ENCODE results near the gene PID1. TPM values are rescaled to one million over a fixed set of nuclear protein-coding genes. Genes with fewer than 3 reads are reported as not detected.
"Not testable (repeated sequence)": the region's sequence is repeated elsewhere in the genome, so short reads cannot be mapped to it uniquely, and the experiment has no call there.

Gene PID1
- polyA plus RNA-seq, 4 donors: 7.3 to 8.3 (median 8.0) TPM

GRCh38 chr2:229085439-229085838 lies 185.6 kb downstream of the PID1 start:
- DNase-seq (ENCODE audit: low read depth in 4 of 4, low spot score in 3 of 4): no peak

- no peak for DNase-seq (ENCODE audit: low read depth in 4 of 4, low spot score in 3 of 4)
These were observed 186.6 kb downstream of the PID1 start for GRCh38 chr2:229084447-229084846.

GRCh38 chr2:229083606-229084340 lies 187.3 kb downstream of the PID1 start:
- DNase-seq (ENCODE audit: low read depth in 4 of 4, low spot score in 3 of 4): no peak

- DNase-seq (ENCODE audit: low read depth in 4 of 4, low spot score in 3 of 4): no peak
These were observed 189.7 kb downstream of the PID1 start for GRCh38 chr2:229081411-229081810.

- no peak for DNase-seq (ENCODE audit: low read depth in 4 of 4, low spot score in 3 of 4)
These were observed 190.9 kb downstream of the PID1 start for GRCh38 chr2:229080172-229080571.

GRCh38 chr2:229076886-229077285 lies 194.2 kb downstream of the PID1 start:
- not testable (repeated sequence) for DNase-seq (ENCODE audit: low read depth in 4 of 4, low spot score in 3 of 4)

- no peak for DNase-seq (ENCODE audit: low read depth in 4 of 4, low spot score in 3 of 4)
These were observed 197.2 kb downstream of the PID1 start for GRCh38 chr2:229073935-229074334.

GRCh38 chr2:229071292-229071976 lies 199.7 kb downstream of the PID1 start:
- no peak for DNase-seq (ENCODE audit: low read depth in 4 of 4, low spot score in 3 of 4)

- no peak for DNase-seq (ENCODE audit: low read depth in 4 of 4, low spot score in 3 of 4)
These were observed 204.9 kb downstream of the PID1 start for GRCh38 chr2:229066121-229066715.

- no peak for DNase-seq (ENCODE audit: low read depth in 4 of 4, low spot score in 3 of 4)
These were observed 206.3 kb downstream of the PID1 start for GRCh38 chr2:229064749-229065148.

GRCh38 chr2:229060147-229060546 lies 210.9 kb downstream of the PID1 start:
- DNase-seq (ENCODE audit: low read depth in 4 of 4, low spot score in 3 of 4): no peak

- DNase-seq (ENCODE audit: low read depth in 4 of 4, low spot score in 3 of 4): no peak
These were observed 211.6 kb downstream of the PID1 start for GRCh38 chr2:229059331-229060033.

GRCh38 chr2:229057976-229058553 lies 213.0 kb downstream of the PID1 start:
- no peak for DNase-seq (ENCODE audit: low read depth in 4 of 4, low spot score in 3 of 4)

- DNase-seq (ENCODE audit: low read depth in 4 of 4, low spot score in 3 of 4): no peak
These were observed 216.8 kb downstream of the PID1 start for GRCh38 chr2:229054311-229054710.

GRCh38 chr2:229051798-229052197 lies 219.3 kb downstream of the PID1 start:
- no peak for DNase-seq (ENCODE audit: low read depth in 4 of 4, low spot score in 3 of 4)

GRCh38 chr2:229050133-229050532 lies 221.0 kb downstream of the PID1 start:
- DNase-seq (ENCODE audit: low read depth in 4 of 4, low spot score in 3 of 4): no peak

- DNase-seq (ENCODE audit: low read depth in 4 of 4, low spot score in 3 of 4): no peak
These were observed 223.0 kb downstream of the PID1 start for GRCh38 chr2:229048134-229048533.

GRCh38 chr2:229045671-229046070 lies 225.4 kb downstream of the PID1 start:
- DNase-seq (ENCODE audit: low read depth in 4 of 4, low spot score in 3 of 4): no peak

GRCh38 chr2:229044581-229044980 lies 226.5 kb downstream of the PID1 start:
- DNase-seq (ENCODE audit: low read depth in 4 of 4, low spot score in 3 of 4): no peak

GRCh38 chr2:229043681-229044080 lies 227.4 kb downstream of the PID1 start:
- no peak for DNase-seq (ENCODE audit: low read depth in 4 of 4, low spot score in 3 of 4)

- no peak for DNase-seq (ENCODE audit: low read depth in 4 of 4, low spot score in 3 of 4)
These were observed 228.7 kb downstream of the PID1 start for GRCh38 chr2:229042349-229042748.
